Right cardiac atrium (tissue), 5 donors: ENCODE data around the gene IPO5. TPM values are rescaled to one million over a fixed set of nuclear protein-coding genes. Genes with fewer than 3 reads are reported as not detected.
"Not testable (repeated sequence)": the region's sequence is repeated elsewhere in the genome, so short reads cannot be mapped to it uniquely, and the experiment has no call there.

Source experiments
- ATAC-seq, 2 donors: fragments of 200-7000 bp; cut with Tn5 transposase; one replicate each; pipeline versions ENCODE4 v1.8.0 to v1.9.1; 2020; ENCODE audit warnings: moderate library complexity in 2 of 2, mild to moderate bottlenecking in 1 of 2
- DNase-seq, 3 donors: peaks; one replicate each; pipeline ENCODE4 v3.0.0-alpha.2; 2020
- H3K27ac ChIP-seq: one replicate; pipeline ENCODE4 v1.5.1; 2013; ENCODE audit warnings: mild to moderate bottlenecking, low read length, control low read depth, moderate library complexity
- H3K27me3 ChIP-seq: one replicate; pipeline ENCODE4 v1.6.1; 2013; ENCODE audit not compliant: control insufficient read depth, insufficient read depth
- H3K4me1 ChIP-seq: one replicate; pipeline ENCODE4 v1.6.1; 2013; ENCODE audit warnings: low read length; ENCODE audit not compliant: control insufficient read depth, insufficient read depth
- H3K4me3 ChIP-seq: one replicate; pipeline ENCODE4 v1.5.1; 2013; ENCODE audit warnings: low read length, control low read depth
- H3K9me3 ChIP-seq: one replicate; pipeline ENCODE4 v1.6.1; 2013; ENCODE audit warnings: low read length; ENCODE audit not compliant: control insufficient read depth
- WGBS: extraction: QIAGEN DNeasy Blood & Tissue Kit; methylation state at CpG from one replicate; pipeline ENCODE4 v1.1.7; 2013; 5-methylcytosine and 5-hydroxymethylcytosine counted together
- intact Hi-C, 4 donors: fragments of 100-400 bp; cut with DNase I; formaldehyde crosslinking; loops; one replicate each; pipeline versions ENCODE4 v1.11.0 to v1.14.0; 2022 to 2023
- polyA plus RNA-seq: library from polyadenylated mRNA; stranded (reverse); fragments of 200-250 nt; gene quantifications from one replicate; pipeline ENCODE4 v1.2.3, GENCODE V29; 2013
- total RNA-seq, 4 donors: library from RNA; stranded (reverse); fragmentation: NEBNext Ultra II Directional; extraction: Animal tissue kit (Norgen Biotek cat#: 25700); gene quantifications; one replicate each; pipeline ENCODE4 v1.2.1, GENCODE V29; 2021
- donor health status: healthy with polysubstance abuse.
- donor health status: DM: no; HTN: yes; CAD: no.
- donor health status: DM: no; HTN: no; CAD: no.
- donor health status: DM: no; HTN: yes; CAD: no; lungs with severe emphysema.
- donor health status: DM: yes; HTN: yes; CAD: no.

Gene IPO5
- total and polyA plus RNA-seq, 5 donors, result 25.8 to 103 (median 96.7) TPM

DNA sequence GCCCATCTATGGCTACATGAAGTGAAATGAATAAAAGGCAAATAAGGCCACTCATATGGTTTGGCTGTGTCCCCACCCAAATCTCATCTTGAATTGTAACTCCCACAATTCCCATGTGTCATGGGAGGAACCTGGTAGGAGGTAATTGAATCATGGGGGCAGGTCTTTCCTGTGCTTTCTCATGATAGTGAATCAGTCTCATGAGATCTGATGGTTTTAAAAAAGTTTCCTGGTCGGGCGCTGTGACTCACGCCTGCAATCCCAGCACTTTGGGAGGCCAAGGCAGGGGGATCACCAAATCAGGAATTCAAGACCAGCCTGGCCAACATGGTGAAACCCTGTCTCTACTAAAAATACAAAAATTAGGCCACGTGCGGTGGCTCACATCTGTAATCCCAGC lies 4.2 kb upstream of the IPO5 start:
- H3K27ac ChIP-seq, DNase-seq, H3K9me3 ChIP-seq, intact Hi-C loops, ATAC-seq, H3K27me3 ChIP-seq, H3K4me3 ChIP-seq, H3K4me1 ChIP-seq: not testable (repeated sequence)
- WGBS, result 93% methylated on average over 5 of the region's 5 CpGs

DNA sequence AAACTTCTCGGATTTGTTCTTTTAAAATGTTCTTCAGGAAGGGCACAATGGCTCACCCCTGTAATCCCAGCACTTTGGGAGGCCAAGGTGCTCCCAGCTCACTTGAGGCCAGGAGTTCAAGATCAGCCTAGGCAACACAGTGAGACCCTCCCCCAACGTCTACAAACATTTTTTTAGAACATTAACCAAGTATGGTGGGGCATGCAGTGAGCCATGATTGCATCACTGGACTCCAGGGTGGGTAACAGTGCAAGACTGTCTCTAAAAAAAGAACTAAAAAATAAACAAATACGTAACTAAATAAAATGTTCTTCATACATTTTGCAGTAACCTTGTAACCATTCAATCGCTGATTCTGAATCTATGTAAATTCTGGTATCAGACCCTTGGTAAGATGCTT lies 2.1 kb upstream of the IPO5 start:
- ATAC-seq (no peak), DNase-seq (no peak)
- 83% methylated on average over 4 of the region's 4 CpGs for WGBS
- Histone ChIP-seq H3K27me3 (no peaks in the 10 kb centered on the region), H3K4me1 (no peaks in the 10 kb centered on the region), H3K27ac (no peak overlapping the region), H3K9me3 (no peaks in the 10 kb centered on the region), H3K4me3 (no peak overlapping the region)
- intact Hi-C loops, result no loop called here

- 82% methylated on average over 4 of the region's 4 CpGs for WGBS
- H3K27me3 ChIP-seq, ATAC-seq, H3K4me1 ChIP-seq, intact Hi-C loops, DNase-seq, H3K4me3 ChIP-seq, H3K9me3 ChIP-seq, H3K27ac ChIP-seq: not testable (repeated sequence)
Measured at GRCh38 chr13:97952831-97953230, 644 bp upstream of the IPO5 start.

DNA sequence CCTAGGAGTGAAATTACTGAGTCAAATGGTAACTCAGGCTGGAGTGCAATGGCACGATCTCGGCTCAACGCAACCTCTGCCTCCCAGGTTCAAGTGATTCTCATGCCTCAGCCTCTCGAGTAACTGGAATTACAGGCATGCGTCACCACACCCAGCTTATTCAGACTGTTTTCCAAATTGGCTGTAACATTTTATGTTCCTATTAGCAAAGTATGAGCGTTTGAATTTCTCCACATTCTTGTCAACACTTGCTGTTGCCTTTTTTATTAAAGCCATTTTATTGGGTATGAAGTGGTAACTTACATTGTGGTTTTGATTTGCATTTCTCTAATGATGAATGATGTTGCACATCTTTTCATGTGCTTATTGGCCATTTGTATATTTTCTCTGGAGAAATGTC lies 7.9 kb downstream of the IPO5 start:
- 86% methylated on average over 6 of the region's 6 CpGs for WGBS
- H3K27me3 ChIP-seq, result no peaks in the 10 kb centered on the region

DNA sequence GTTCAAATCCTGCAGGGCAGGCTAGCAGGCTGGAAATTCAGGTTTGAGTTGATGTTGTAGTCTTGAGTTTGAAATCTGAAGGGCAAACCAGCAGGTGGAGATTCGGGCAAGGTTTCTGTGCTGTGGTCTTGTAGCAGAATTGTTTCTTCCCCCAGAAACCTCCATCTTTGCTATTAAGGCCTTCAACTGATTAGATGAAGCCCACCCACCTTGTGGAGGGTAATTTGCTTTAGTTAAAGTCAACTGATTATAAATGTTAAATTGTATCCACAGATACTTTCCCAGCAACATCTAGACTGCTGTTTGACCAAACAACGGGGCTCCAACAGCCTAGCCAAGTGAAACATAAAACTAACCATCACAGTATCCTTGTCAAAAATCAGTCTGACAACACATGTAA lies 9.4 kb downstream of the IPO5 start:
- no peak for DNase-seq
- no peaks in the 10 kb centered on the region for H3K4me1 ChIP-seq
- ATAC-seq, result no peak
- no peak overlapping the region for H3K27ac ChIP-seq
- no peak overlapping the region for H3K4me3 ChIP-seq
- H3K27me3 ChIP-seq, result no peaks in the 10 kb centered on the region
- 92% methylated on average over 2 of the region's 2 CpGs for WGBS
- no peaks in the 10 kb centered on the region for H3K9me3 ChIP-seq
- intact Hi-C loops, result no loop called here

More for the DNA sequence above, 7.9 kb downstream of the IPO5 start:
- DNase-seq, result no peak
- Histone ChIP-seq H3K4me1 (no peaks in the 10 kb centered on the region), H3K27ac (no peak overlapping the region), H3K9me3 (no peaks in the 10 kb centered on the region), H3K4me3 (no peak overlapping the region)
- no peak for ATAC-seq
- intact Hi-C loops, result no loop called here

DNA sequence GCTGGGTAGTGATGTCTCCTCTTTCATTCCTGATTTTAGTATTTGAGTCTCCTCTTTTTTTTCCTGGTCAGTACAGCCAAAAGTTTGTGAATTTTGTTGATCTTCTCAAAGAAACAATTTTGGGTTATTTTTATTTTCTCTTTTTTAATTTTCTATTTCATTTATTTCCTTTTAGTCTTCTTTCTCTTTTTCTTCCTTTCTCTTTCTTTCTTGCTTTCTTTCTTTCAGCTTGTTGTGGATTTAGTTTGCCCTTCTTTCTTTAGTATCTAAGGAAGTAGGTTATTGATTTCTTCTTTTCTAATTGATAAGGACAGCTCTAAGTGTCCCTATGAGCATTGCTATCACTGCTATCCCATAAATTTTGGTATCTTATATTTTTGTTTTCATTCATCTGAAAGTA lies 13.8 kb downstream of the IPO5 start:
- ATAC-seq (no peak), DNase-seq (no peak)
- Histone ChIP-seq H3K4me3 (no peak overlapping the region), H3K27me3 (no peaks in the 10 kb centered on the region), H3K27ac (no peak overlapping the region), H3K9me3 (no peaks in the 10 kb centered on the region), H3K4me1 (no peaks in the 10 kb centered on the region)
- intact Hi-C loops, result no loop called here

GRCh38 chr13:97967948-97968347 lies 14.5 kb downstream of the IPO5 start:
- 39% methylated on average over 3 of the region's 3 CpGs for WGBS
- H3K4me3 ChIP-seq, result no peak overlapping the region
- H3K27ac ChIP-seq, result no peak overlapping the region
- intact Hi-C loops, result no loop called here
- H3K9me3 ChIP-seq, result no peaks in the 10 kb centered on the region
- no peaks in the 10 kb centered on the region for H3K27me3 ChIP-seq
- DNase-seq, result peak in 2 of 3 donors; percentile 30 to 56
- ATAC-seq, result no peak
- no peaks in the 10 kb centered on the region for H3K4me1 ChIP-seq

DNA sequence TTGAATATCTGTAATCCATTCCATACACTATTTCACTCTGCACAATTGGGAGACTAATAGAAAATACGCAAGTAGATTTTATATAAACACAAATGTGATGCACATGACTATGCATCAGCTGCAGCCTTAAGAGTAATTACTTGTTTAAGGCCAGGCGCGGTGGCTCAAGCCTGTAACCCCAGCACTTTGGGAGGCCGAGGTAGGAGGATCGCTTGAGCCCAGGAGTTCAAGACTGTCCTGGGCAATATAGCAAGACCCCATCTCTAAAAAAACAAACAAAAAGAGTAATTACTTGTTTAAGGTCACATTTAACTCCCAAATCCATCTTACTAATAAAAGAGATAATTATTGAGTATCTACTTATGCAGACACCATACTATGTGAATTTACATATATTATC lies 18.0 kb downstream of the IPO5 start:
- intact Hi-C loops, result loop anchor here (10.0 kb wide), 1 partner anchor 117 kb away; no protein-coding TSS in a partner anchor
- Histone ChIP-seq H3K27me3 (no peaks in the 10 kb centered on the region), H3K4me1 (no peaks in the 10 kb centered on the region), H3K9me3 (no peaks in the 10 kb centered on the region), H3K4me3 (no peak overlapping the region), H3K27ac (no peak overlapping the region)
- DNase-seq (no peak), ATAC-seq (no peak)
- WGBS, result 97% methylated on average over 5 of the region's 5 CpGs

- intact Hi-C loops, result loop anchor here (10.0 kb wide), 1 partner anchor 120 kb away; no protein-coding TSS in a partner anchor
- Histone ChIP-seq H3K4me3 (no peak overlapping the region), H3K4me1 (no peaks in the 10 kb centered on the region), H3K27me3 (no peaks in the 10 kb centered on the region), H3K9me3 (no peaks in the 10 kb centered on the region), H3K27ac (no peak overlapping the region)
- WGBS, result 52% methylated on average over 2 of the region's 2 CpGs
- ATAC-seq (no peak), DNase-seq (no peak)
Measured at GRCh38 chr13:97974773-97975172, 21.3 kb downstream of the IPO5 start.

DNA sequence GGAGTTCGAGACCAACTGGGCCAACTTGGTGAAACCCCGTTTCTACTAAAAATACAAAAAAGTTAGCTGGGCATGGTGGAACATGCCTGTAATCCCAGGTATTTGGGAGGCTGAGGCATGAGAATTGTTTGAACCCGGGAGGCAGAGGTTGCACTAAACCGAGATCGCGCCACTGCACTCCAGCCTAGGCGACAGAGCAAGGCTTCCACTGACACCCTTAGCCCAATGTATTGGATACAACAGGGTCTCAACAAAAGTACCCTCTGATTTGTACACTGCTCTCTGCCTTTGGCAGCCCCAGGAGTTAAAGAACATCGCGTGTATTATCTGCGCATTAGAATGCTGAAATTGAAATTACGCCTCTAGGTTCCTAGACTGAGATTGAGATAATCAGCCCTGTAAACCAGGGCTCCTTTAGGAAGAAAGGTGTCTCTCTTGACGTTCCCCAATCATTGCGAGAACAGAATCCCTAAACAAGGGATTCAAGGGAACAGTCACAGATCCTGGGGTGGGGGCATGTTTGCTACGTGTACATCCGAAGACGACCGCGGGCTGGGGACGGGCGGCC lies 21.9 kb downstream of the IPO5 start:
- Histone ChIP-seq H3K4me3 (peak overlapping the region; percentile 93), H3K9me3 (no peaks in the 10 kb centered on the region), H3K27me3 (no peaks in the 10 kb centered on the region), H3K4me1 (no peaks in the 10 kb centered on the region), H3K27ac (peak overlapping the region; percentile 71)
- intact Hi-C loops, result loop anchor here (10.0 kb wide), 1 partner anchor 121 kb away; no protein-coding TSS in a partner anchor
- DNase-seq (no peak), ATAC-seq (no peak)
- WGBS, result 19% methylated on average over 20 of the region's 20 CpGs

DNA sequence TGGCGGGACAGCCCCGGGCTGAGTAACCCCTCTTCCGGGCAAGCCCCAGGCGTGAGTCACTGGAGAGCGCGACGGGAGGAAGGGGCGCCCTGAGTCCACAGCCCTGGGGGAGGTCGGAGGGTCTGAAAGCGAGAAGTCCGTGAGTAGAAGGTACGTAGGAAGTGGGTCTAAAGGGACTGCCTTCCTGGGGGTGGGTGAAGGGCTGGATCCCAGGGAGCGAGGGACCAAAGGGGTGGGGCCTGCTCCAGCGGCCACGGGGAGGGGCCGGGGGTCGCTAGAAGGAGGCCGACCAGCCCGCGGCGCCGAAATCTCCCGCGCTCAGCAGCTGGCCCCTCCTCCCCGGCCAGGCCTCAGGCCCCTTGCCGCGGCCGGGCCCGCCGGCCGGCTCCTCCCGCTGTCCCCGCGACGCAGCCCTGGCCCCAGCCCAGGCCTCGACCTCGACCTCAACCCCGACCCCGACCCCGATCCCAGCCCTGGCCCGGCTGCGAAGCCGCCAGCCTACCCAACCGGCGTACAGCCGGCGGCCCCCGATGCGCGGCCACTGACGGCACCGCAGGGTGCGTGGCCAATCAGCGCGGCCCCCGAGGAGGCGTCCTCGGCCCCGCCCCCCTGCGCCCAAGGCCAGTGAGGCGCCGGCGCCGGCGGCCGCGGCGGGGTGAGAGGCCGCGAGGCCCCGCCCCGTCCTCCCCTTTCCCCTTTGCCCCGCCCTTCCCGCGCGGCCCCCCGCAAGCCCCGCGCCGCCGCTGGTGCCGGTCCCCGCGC lies 22.6 kb downstream of the IPO5 start:
- H3K4me1 ChIP-seq, result no peaks in the 10 kb centered on the region
- WGBS, result under 1% methylated on average over 78 of the region's 84 CpGs
- ATAC-seq (peak; percentile 98 to 99), DNase-seq (peak; percentile 92 to 97 (median 96))
- H3K27ac ChIP-seq, result peak overlapping the region; percentile 90
- intact Hi-C loops, result loop anchor here (10.0 kb wide), 1 partner anchor 121 kb away; no protein-coding TSS in a partner anchor
- H3K9me3 ChIP-seq, result no peaks in the 10 kb centered on the region
- peak overlapping the region; percentile 93 for H3K4me3 ChIP-seq
- no peaks in the 10 kb centered on the region for H3K27me3 ChIP-seq
